ENCODE data around the gene SEPTIN5.

DNA sequence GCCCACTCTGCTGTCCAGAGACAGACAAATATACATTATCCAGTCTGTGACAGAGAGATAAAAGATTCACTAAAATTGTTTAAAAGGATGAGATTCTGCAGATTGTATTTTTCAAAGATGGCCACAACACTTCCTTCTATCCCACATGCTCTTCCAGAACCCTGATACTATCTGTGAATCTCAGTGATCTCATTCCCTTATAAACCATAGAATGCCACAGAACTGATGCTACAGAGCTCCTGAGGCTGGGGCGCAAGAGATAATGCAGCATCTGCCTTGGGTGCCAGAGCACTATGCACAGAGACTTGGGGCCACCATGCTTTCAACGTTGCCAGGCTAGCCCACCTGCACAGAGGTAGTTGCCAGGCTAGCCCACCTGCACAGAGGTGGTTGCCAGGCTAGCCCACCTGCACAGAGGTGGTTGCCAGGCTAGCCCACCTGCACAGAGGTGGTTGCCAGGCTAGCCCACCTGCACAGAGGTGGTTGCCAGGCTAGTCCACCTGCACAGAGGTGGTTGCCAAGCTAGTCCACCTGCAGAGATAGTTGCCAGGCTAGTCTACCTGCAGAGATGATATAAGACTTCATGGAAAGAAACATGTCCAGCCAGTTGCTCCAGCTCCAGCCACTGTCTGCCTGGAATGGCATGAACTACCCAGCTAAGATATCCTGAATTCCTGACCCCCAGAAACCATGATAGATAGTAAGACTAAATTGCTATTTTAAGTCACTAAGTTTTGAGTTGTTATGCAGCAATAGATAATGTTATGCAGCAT, 17.6 kb upstream of the SEPTIN5 start:
- TF ChIP-seq POLR2A (IDR thresholded peaks at IDR 0.05): no peak
- TF ChIP-seq, protein P1, sequence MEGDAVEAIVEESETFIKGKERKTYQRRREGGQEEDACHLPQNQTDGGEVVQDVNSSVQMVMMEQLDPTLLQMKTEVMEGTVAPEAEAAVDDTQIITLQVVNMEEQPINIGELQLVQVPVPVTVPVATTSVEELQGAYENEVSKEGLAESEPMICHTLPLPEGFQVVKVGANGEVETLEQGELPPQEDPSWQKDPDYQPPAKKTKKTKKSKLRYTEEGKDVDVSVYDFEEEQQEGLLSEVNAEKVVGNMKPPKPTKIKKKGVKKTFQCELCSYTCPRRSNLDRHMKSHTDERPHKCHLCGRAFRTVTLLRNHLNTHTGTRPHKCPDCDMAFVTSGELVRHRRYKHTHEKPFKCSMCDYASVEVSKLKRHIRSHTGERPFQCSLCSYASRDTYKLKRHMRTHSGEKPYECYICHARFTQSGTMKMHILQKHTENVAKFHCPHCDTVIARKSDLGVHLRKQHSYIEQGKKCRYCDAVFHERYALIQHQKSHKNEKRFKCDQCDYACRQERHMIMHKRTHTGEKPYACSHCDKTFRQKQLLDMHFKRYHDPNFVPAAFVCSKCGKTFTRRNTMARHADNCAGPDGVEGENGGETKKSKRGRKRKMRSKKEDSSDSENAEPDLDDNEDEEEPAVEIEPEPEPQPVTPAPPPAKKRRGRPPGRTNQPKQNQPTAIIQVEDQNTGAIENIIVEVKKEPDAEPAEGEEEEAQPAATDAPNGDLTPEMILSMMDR (IDR thresholded peaks at IDR 0.05): no peak
